ACC112 (cell line): Measurements from ENCODE around the gene MACROH2A1.

Experiments used
- H2AFZ ChIP-seq: fragments of 200-600 bp; sonication (generic); one replicate; pipeline ENCODE4 v1.6.0; 2017; ENCODE audit warnings: antibody characterized with exemption, low read length; ENCODE audit not compliant: unreplicated experiment
- H3K27ac ChIP-seq: fragments of 200-600 bp; sonication (generic); 2 replicates; pipeline ENCODE4 v1.5.1; 2014; ENCODE audit warnings: low read depth, mild to moderate bottlenecking, antibody characterized with exemption, low read length, moderate library complexity
- H3K27me3 ChIP-seq: fragments of 200-600 bp; sonication (generic); 2 replicates; pipeline ENCODE4 v1.6.1; 2014; ENCODE audit warnings: mild to moderate bottlenecking, antibody characterized with exemption, low read length, moderate library complexity, mixed read lengths; ENCODE audit not compliant: insufficient read depth
- H3K36me3 ChIP-seq: fragments of 200-600 bp; sonication (generic); 2 replicates; pipeline ENCODE4 v1.6.1; 2016; ENCODE audit warnings: mild to moderate bottlenecking, antibody characterized with exemption, low read length, moderate library complexity, mixed read lengths; ENCODE audit not compliant: insufficient read depth
- H3K4me1 ChIP-seq: fragments of 200-600 bp; sonication (generic); one replicate; pipeline ENCODE4 v1.6.1; 2016; ENCODE audit warnings: low read length, mixed read lengths; ENCODE audit not compliant: insufficient read depth, unreplicated experiment, control insufficient read depth
- H3K4me3 ChIP-seq: fragments of 200-600 bp; sonication (generic); 2 replicates; pipeline ENCODE4 v1.5.1; 2014; ENCODE audit warnings: mild to moderate bottlenecking, low read depth, low read length
- H3K79me2 ChIP-seq: fragments of 200-600 bp; sonication (generic); one replicate; pipeline ENCODE4 v1.6.0; 2016; ENCODE audit warnings: low read length; ENCODE audit not compliant: control insufficient read depth, unreplicated experiment, insufficient read depth

The MACROH2A1 gene

GRCh38 chr5:135341696-135342550, 57.1 kb downstream of the MACROH2A1 start:
- Histone ChIP-seq H3K4me3 (no peak overlapping the region), H3K27ac (no peak overlapping the region), H3K27me3 (no peaks in the 10 kb centered on the region), H3K4me1 (no peaks in the 10 kb centered on the region), H3K79me2 (no peaks in the 10 kb centered on the region), H3K36me3 (peaks cover 10% of the 10 kb centered on the region; the same call in 1 of the 2 replicates), H2AFZ (no peak overlapping the region)

GRCh38 chr5:135341016-135341666, 57.9 kb downstream of the MACROH2A1 start:
- peaks cover 10% of the 10 kb centered on the region; the same call in 1 of the 2 replicates for H3K36me3 ChIP-seq
- no peaks in the 10 kb centered on the region for H3K4me1 ChIP-seq
- H2AFZ ChIP-seq = no peak overlapping the region
- H3K4me3 ChIP-seq = no peak overlapping the region
- H3K79me2 ChIP-seq = no peaks in the 10 kb centered on the region
- H3K27ac ChIP-seq = no peak overlapping the region
- H3K27me3 ChIP-seq = no peaks in the 10 kb centered on the region

GRCh38 chr5:135340568-135340967, 58.5 kb downstream of the MACROH2A1 start:
- Histone ChIP-seq H3K27ac (no peak overlapping the region), H2AFZ (no peak overlapping the region), H3K27me3 (no peaks in the 10 kb centered on the region), H3K79me2 (no peaks in the 10 kb centered on the region), H3K4me3 (no peak overlapping the region), H3K4me1 (no peaks in the 10 kb centered on the region), H3K36me3 (peaks cover 10% of the 10 kb centered on the region; the same call in 1 of the 2 replicates)

- H3K27me3 ChIP-seq = no peaks in the 10 kb centered on the region
- no peak overlapping the region for H3K27ac ChIP-seq
- H3K4me3 ChIP-seq = no peak overlapping the region
- no peak overlapping the region for H2AFZ ChIP-seq
- peaks cover 10% of the 10 kb centered on the region; the same call in 1 of the 2 replicates for H3K36me3 ChIP-seq
- H3K79me2 ChIP-seq = no peaks in the 10 kb centered on the region
- H3K4me1 ChIP-seq = peaks cover under 1% of the 10 kb centered on the region
Measured at GRCh38 chr5:135339623-135340022, 59.4 kb downstream of the MACROH2A1 start.

GRCh38 chr5:135339189-135339588, 59.8 kb downstream of the MACROH2A1 start:
- peaks cover 10% of the 10 kb centered on the region; the same call in 1 of the 2 replicates for H3K36me3 ChIP-seq
- H3K4me1 ChIP-seq = peaks cover 5% of the 10 kb centered on the region
- no peak overlapping the region for H2AFZ ChIP-seq
- H3K79me2 ChIP-seq = no peaks in the 10 kb centered on the region
- no peak overlapping the region for H3K4me3 ChIP-seq
- H3K27me3 ChIP-seq = no peaks in the 10 kb centered on the region
- no peak overlapping the region for H3K27ac ChIP-seq

- Histone ChIP-seq H3K36me3 (no peaks in the 10 kb centered on the region), H2AFZ (no peak overlapping the region), H3K4me3 (no peak overlapping the region), H3K27ac (no peak overlapping the region), H3K27me3 (no peaks in the 10 kb centered on the region), H3K79me2 (no peaks in the 10 kb centered on the region), H3K4me1 (peaks cover 6% of the 10 kb centered on the region)
Measured at GRCh38 chr5:135337064-135337463, 62.0 kb downstream of the MACROH2A1 start.

- no peaks in the 10 kb centered on the region for H3K36me3 ChIP-seq
- H3K4me3 ChIP-seq = no peak overlapping the region
- H3K27ac ChIP-seq = no peak overlapping the region
- H3K4me1 ChIP-seq = peaks cover 6% of the 10 kb centered on the region
- no peaks in the 10 kb centered on the region for H3K27me3 ChIP-seq
- H2AFZ ChIP-seq = no peak overlapping the region
- H3K79me2 ChIP-seq = no peaks in the 10 kb centered on the region
Measured at GRCh38 chr5:135335031-135335828, 63.8 kb downstream of the MACROH2A1 start.

- H3K79me2 ChIP-seq = no peaks in the 10 kb centered on the region
- no peaks in the 10 kb centered on the region for H3K36me3 ChIP-seq
- H3K4me3 ChIP-seq = no peak overlapping the region
- no peaks in the 10 kb centered on the region for H3K27me3 ChIP-seq
- peaks cover 6% of the 10 kb centered on the region for H3K4me1 ChIP-seq
- no peak overlapping the region for H2AFZ ChIP-seq
- peak overlapping the region; percentile 27; the same call in 1 of the 2 replicates for H3K27ac ChIP-seq
Measured at GRCh38 chr5:135333732-135334515, 65.1 kb downstream of the MACROH2A1 start.

- Histone ChIP-seq H3K27ac (no peak overlapping the region), H3K36me3 (no peaks in the 10 kb centered on the region), H3K27me3 (no peaks in the 10 kb centered on the region), H2AFZ (no peak overlapping the region), H3K79me2 (no peaks in the 10 kb centered on the region), H3K4me1 (peaks cover 6% of the 10 kb centered on the region), H3K4me3 (no peak overlapping the region)
Measured at GRCh38 chr5:135332519-135333150, 66.4 kb downstream of the MACROH2A1 start.
